ENCODE results near the gene NPDC1.

NPDC1 gene

DNA sequence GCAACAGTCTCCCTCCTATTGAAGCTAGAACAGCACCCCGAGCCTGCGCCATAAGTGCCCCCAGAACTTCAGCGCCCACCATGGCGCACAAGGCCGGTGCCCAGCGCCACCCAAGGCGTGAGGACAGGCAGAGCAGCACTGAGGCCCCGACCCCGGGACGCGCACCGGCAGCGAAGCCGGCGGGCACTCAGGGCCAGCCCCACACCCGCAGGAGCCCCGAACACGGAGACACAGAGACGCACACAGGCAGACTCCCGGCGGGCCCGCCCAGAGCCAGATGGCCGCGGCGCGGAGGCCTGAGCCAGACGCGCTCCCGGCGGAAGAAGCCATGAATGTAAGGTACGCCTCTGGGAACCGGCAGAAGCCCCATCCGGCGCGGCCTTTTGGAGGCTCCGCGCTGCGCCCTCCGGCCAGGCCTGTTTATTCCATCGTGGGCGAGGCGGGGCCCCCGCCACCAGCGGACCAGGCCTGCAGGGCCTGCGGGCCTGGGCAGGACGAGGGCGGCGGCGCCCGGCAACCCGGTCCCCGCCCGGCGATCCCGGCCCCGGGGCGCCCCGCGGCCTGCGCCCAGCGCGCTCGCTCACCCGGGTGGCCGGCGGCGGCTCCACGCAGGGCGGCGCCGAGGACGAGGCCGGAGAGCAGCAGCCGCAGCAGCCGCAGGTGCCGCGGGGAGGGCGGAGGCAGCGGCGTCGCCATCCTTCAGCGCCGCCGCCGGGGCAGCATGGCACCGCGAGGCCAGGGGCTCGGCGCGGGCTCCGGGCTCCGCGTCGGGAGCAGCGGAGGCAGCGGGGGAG is 486 bp downstream of the NPDC1 start:
- Histone ChIP-seq H3K27ac (peak overlapping the region in 18 of 21 experiments; percentile 6 to 76 (median 56)), H3K4me3 (peak overlapping the region; percentile 17 to 49 (median 38))

DNA sequence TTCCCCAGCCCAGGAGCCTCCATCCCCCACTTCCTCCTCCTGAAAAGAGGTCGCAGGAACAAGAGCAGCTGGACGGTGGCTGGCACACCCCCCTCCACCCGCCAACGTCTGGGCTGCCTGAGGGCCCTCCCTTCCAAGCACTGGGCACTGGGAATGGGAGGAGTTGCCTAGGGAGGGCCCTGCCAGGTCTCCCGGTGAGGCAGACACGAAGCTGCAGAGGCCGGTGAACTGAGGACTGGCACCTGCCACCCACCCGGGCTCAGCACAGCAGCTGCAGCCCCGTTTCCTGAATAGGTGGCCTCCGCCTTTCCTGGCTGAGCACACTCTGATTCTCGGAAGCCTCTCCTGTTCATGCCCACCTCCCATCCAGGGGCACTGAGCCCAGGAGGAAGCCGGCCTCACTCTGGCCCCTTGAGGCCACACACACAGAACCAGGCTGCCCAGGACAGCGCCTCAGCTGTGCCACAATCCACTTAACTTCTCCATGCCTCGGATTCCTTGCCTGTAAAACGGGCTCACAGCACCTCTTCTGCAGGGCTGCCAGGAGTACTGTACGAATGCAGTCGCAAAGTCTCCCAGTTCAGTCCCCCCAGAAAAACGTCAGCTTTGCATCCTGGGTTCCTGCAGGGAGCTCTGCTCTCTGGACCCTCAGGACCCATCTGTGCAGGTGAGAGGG is 1.3 kb downstream of the NPDC1 start:
- H3K4me3 ChIP-seq, result peak overlapping the region; percentile 17 to 49 (median 38)
- H3K27ac ChIP-seq, result peak overlapping the region in 12 of 21 experiments; percentile 38 to 76 (median 58)

DNA sequence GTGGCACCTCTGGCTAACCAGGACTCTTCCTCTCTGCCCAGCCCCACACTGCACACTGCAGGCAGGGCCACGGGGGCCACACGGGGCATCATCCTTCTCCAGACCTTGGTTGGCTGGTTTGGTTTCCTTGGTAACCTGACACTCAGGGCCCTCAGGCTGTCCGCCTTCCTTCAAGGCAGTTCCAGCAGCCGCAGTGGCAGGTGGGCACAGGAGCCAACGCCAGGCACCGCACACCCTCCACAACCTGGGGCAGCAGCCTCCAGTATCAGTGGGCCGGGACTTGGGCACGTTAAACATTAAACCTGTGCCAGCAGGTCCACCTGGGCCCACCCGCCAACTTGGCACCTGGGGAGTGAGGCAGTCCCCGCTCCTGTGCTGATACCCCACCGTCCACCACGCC is 1.9 kb downstream of the NPDC1 start:
- peak overlapping the region in 11 of 21 experiments; percentile 15 to 71 (median 47) for H3K27ac ChIP-seq
- peak overlapping the region in 1 of 7 experiments; percentile 5 for H3K4me3 ChIP-seq

DNA sequence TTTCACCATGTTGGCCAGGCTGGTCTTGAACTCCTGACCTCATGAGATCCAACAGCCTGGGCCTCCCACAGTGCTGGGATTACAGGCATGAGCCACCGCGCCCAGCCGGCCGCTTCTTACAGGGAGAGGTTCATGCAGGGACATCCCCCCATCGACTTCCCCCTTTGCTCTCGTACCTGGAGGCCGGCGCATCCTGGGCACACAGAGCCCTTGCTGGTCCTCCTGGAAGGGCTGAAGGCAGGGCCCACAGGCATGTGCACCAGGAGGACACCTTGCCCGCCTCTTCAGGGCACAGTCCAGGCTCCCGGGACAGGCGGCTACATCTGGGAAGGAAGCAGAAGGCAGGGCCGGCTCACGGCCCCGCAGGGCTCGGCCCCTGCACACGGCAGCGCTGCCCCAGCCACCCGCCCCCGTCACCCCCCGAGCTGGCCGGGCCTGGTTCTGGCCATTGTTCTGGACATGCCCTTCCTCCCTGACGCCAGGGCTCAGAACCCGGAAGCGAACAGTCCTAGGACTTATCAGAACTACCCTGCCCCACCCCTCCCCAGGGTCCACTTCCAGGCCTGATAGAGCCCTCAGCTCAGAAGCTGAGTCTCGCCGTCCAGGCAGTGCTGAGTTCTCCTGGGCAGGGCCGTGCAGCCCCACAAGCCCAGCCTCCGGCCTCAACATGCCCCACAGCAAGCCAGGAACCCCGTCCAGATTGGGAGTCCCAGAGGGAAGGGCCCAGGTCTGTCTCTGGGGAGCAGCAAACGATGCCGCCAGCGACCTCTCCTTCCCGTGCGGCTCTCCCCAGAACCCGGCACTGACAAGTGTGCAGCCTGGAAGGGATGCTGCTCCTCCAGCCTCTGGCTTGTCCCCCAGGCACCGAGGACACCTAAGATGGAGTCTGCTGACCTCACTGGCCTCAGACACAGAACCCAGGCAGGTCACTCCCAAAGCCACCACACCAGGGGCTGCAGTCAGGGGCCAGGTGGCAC is 2.9 kb downstream of the NPDC1 start:
- H3K27ac ChIP-seq, result peak overlapping the region in 11 of 21 experiments; percentile 5 to 71 (median 47)
- H3K4me3 ChIP-seq, result peak overlapping the region in 1 of 7 experiments; percentile 5

DNA sequence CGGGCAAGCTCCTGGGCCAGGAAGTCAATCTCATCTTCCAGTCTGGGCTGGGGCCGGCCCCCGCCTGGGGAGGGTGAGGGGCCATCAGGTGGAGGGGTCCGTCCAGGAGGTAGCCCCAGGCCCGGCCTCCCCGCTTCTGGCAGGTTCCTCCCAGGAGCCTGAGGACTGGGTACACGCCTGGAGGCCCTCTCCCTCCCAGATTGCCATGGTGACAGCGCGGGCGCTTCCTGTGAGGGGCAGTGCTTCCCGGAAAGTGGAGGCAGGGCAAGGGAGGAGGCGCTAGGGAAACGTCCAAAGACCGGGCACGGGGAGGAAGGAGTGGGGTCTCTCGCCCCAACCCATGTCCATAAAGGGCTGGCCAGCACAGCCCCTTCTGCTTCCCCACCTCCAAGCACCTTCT is 4.9 kb downstream of the NPDC1 start:
- H3K4me3 ChIP-seq, result no peak overlapping the region
- peak overlapping the region in 1 of 21 experiments; percentile 45 for H3K27ac ChIP-seq

DNA sequence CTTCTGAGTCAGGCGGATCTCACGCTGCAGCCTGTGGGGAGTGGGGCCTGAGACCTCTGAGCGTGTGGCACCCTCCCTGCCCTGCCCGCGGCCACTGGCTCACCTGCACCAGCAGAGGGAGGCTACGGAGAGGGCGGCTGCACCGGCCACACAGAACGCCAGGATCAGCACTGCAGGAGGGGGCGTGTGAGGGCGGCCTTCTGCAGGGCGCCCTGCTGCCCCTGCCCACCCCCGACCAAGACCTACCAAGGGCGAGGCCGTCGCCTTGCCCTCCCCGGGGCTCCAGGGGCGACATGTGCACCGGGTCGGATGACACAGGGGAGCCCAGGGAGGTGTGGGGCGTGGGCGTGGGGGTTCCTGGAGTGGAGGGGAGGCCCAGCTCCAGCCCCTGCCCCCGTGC is 5.4 kb downstream of the NPDC1 start:
- Histone ChIP-seq H3K27ac (peak overlapping the region in 2 of 21 experiments; percentile 34 to 45), H3K4me3 (no peak overlapping the region)

DNA sequence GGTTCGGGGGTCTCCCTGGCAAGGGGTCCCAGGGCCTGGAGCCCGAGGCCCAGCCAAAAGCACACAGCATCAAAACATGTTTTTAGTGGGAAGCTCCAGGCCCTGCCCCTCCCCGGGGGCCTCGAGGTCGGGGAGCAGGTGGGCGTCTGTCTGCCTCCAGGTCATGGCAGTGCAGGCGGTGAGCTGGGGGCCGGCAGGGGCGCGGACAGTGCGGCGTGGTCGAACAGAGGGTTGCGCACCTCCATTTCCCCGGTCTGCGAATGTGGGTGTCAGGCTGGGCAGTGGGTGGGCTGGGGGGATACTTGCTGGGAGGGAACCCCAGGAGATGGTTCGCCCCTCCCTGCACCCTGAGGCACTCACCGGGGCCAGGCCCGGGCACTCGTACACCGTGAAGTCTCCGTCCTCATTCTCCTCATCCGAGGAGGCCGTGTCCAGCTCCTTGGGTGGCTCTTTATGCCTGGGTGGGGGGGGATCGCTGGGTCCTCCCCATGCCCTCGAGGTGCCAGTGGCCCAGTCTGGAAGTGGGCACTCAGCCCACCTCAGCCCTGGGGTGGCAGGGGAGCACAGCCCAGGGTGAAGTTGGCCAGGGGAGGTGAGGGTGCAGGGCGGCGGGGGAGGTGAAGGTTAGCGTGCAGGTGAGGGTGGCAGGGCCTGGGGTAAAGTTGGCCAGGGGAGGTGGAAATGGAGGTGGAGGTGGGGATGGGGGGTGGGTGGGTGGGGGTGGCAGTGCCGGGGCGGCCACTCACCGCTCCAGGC is 6.2 kb downstream of the NPDC1 start:
- Histone ChIP-seq H3K4me3 (no peak overlapping the region), H3K27ac (no peak overlapping the region)

DNA sequence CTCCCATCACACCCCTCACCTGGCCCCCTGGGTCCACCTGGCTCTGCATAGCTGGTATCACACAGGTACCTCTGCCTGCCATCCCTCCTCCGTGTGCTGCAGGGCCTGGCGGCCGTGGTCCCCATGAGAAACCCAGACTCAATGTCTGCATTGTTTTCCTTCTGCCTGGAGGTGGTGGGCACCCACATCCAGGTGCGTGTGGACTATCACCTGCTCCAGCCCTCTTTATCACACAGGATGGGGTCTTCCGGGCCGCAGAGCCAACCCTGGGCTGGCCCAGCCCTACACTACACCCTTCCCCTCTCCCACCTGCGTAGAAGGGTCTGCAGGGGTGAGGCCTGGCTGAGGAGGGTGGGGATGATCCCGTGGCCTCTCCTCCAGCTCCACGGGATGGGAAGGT is 7.1 kb downstream of the NPDC1 start:
- Histone ChIP-seq H3K4me3 (no peak overlapping the region), H3K27ac (no peak overlapping the region)

DNA sequence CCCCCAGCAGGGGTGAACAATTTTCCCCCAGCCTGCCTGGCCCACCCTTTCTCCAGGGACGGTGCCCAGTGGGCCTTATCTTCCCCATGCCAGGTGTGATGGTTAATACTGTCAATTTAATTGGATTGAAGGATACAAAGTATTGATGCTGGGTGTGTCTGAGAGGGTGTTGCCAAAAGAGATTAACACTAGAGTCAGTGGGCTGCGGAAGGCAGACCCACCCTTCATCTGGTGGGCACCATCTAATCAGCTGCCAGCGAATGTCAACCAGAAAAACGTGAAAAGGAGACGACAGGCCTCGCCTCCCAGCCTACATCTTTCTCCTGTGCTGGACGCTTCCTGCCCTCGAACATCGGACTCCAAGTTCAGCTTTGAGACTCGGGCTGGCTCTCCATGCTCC is 8.5 kb downstream of the NPDC1 start:
- Histone ChIP-seq H3K4me3 (no peak overlapping the region), H3K27ac (no peak overlapping the region)

DNA sequence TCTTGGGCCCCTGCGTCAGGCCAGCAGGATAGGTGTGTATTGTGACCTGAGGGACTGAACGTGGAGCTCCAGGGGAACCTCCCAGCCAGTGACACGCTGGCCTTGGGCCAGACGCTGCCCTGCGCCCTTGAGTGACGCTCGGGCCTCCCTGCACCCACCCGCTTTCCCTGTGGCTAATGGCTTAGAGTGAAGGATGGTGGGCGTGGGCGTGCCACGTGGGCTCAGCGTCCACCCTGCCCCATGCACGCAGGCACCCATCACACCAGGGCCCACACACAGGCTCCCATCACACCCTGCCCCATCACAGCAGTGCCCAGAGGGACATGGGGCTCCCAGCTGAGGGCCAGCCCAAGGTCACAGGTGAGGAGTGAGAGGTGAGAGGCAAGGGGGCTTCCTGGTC is 8.9 kb downstream of the NPDC1 start:
- no peak overlapping the region for H3K27ac ChIP-seq

DNA sequence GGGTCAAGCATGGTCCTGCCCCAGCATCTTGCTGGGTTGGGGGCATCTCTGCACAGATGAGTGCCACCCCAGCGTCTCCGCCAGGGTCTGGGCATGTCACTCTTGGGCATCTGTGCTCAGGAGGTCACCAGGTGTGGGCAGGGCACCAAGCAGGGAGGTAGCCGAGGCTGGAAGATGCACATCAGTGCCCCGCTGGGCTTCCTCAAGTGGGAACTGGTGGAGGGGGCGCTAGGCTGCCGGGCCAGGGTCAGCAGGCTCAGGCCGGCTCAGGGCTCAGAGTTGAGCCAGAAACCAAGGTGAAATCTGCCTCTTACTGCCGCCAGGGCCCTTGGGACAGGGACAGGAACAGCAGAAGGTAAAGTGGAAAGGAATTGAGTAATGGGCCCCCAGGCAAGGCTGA is 10.0 kb downstream of the NPDC1 start:
- no peak overlapping the region for H3K27ac ChIP-seq
- H3K4me3 ChIP-seq, result no peak overlapping the region

More for the DNA sequence above, 8.9 kb downstream of the NPDC1 start:
- no peak overlapping the region for H3K4me3 ChIP-seq

DNA sequence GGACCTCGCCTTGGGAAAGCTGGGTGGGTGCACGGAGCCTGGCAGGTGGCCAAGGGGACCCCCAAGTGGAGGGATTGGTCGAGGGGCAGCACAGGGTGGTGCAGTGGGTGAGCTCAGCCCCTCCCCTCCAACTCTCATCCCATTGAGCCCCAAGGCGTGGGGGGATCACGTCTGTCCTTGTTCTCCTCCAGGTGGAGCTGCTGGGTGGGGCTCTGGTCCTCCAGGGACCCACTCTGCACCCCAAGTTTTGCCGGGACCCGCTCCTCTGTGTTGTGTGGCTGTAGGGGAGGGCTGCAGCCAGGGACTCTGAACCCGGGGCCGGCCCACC is 10.5 kb downstream of the NPDC1 start:
- no peak overlapping the region for H3K4me3 ChIP-seq
- H3K27ac ChIP-seq, result peak overlapping the region in 3 of 21 experiments; percentile 83 to 92 (median 91)

DNA sequence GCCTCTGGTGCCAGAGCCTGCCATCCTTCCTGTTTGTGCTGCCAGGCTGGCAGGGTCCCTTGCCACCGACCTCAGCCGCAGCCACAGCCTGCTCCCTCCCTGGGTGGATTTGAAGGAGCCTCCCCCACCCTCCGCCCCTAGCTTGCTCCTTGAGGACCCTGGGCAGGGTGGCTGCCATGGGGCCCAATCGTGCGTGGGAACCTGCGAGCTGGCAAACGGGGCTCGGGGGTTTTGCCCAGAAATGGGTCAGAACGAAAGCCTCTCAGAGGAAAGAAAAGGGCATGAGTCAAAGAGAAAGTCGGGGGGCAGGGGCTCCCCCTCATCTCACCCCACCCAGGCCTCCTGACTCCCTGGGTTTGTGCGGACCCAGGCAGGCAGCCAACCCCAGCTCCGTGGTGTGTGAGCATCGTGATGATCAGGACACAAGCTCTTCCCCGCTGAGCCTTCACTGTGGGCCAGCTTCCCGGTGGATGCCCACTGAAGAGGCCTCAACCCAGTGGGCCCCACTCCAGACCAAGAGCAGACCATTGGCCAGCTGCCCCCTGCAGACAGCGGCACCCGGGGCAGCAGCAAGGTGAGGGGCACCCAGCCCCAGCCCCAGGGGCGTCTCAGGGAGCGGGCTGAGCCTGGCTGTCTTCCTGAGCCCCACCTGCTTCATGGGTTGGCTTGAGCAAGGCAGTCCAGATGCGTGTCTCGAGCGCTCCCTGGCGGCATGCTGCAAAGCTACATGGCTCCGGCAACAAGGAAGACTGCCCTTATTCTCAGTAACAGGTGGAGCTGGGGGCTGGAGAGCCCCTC is 11.1 kb downstream of the NPDC1 start:
- Histone ChIP-seq H3K27ac (peak overlapping the region in 16 of 21 experiments; percentile 1 to 92 (median 57)), H3K4me3 (peak overlapping the region in 4 of 7 experiments; percentile 1 to 18 (median 2))

DNA sequence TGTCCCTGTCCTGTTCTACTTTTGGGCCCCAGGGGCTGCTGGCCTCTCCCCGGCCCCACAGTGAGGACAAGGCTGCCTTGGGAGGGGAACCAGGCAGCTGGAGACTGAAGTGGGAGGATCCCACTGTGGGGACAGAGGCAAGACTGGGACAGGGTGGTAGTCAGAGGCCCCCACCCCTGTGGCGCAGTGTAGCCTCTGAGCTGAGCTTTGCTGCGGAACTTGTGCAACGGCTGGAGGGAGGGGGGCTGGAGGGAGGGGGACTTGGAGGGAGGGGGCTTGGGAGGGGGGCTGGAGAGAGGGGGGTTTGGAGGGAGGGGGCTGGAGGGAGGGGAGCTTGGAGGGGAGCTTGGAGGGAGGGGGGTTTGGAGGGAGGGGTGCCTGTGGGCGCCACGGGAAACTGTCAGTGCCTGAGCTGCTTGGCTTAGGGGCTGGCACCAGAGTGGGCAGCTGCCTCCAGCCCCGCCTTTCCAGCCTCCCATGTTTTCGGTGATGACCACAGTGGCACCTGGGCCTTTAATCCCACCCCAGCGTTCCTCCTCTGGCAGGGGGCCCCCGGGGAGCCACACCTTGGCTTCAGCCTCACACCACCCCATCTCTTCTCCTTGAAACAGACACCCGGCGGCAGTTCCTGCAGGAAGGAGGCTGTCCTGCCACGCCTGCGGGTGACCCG is 11.8 kb downstream of the NPDC1 start:
- Histone ChIP-seq H3K4me3 (peak overlapping the region in 5 of 7 experiments; percentile 2 to 54 (median 13)), H3K27ac (peak overlapping the region in 15 of 21 experiments; percentile 1 to 92 (median 70))

DNA sequence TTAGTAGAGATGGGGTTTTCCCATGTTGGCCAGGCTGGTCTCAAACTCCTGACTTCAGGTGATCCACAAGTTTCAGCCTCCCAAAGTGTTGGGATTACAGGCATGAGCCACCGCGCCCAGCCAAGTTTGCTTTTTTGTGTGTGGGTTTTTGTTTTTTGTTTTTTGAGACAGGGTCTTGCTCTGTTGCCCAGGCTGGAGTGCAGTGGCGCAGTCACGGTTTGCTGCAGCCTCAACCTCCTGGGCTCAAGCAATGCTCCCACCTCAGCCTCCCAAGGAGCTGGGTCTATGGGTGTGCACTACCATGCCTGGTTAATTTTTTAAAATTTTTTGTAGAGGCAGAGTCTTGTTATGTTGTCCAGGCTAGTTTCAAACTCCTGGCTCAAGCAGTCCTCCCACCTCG is 12.5 kb downstream of the NPDC1 start:
- H3K27ac ChIP-seq, result peak overlapping the region in 12 of 21 experiments; percentile 1 to 92 (median 75)
- H3K4me3 ChIP-seq, result peak overlapping the region in 6 of 7 experiments; percentile 1 to 54 (median 13)

DNA sequence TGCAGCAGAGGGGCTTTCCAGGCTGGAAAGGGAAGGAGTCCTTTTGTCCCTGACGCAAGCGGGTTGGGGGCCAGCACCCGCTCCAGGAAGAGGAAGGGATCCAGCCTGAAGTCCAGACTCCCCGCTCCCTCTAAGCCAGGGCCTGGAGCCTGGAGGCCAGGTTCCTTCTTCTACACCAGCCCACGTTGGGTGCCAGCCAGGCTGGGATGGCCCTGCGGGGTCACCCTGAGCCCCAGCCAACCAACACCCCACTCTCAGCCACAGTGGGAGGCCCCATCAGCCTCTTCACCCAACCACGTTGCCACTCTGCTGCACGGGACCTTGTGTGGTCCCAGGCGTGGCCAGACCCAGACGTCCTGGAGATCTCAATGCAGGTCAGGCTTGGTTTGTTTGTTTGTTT is 13.1 kb downstream of the NPDC1 start:
- peak overlapping the region in 5 of 7 experiments; percentile 0 to 54 (median 19) for H3K4me3 ChIP-seq
- H3K27ac ChIP-seq, result peak overlapping the region in 15 of 21 experiments; percentile 24 to 92 (median 72)

DNA sequence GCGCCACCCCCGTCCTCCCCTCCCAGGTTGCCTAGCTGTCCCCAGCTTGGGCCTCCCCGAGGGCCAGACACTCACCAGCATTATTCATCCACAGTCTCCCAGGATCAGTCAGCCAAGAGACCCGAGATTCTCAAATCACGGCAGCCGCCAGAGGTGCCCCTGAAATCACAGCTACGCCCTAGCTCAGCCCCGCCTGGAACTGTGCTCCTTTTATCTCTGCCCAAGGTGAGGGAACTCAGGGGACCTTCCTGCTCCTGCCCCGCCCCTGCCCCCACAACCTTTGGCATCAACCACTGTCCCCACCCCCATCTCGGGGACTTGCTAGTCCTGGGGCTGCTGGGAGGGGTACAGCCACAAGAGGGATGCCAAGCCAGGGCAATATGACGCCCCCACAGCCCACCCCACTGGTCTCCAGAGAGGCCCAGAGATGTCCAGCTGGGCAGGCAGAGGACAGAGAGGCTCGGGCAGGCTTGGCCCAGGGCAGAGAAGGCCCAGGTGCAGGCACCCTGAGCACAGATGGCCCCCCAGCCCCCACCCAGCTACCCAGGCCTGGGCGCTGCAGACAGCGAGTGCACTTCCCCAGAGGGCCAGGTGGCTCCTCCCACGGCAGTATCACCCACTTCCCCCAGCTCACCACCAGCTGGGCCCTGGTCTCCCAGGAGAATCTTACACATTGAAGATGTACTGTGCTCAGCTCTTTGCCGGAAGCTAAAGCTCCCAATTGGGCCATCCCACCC is 13.9 kb downstream of the NPDC1 start, which contains the start of gene FUT7:
TSS of gene FUT7 (minus strand) at position 185 of the 737 bp plus-strand sequence. CDS start at position 88, 97 bp downstream.
- H3K4me3 ChIP-seq, result peak within 1 kb of the TSS; percentile 13 to 58 (median 19)
- peak within 1 kb of the TSS in 19 of 21 experiments; percentile 14 to 92 (median 65) for H3K27ac ChIP-seq

Data from skin epidermis (tissue), 12 donors.